Measurements from ENCODE around the gene C1S.
"Not testable (repeated sequence)": the region's sequence is repeated elsewhere in the genome, so short reads cannot be mapped to it uniquely, and the experiment has no call there.

- TF ChIP-seq ZFP3 (CRISPR knock-in tag; IDR thresholded peaks at IDR 0.05); PATZ1 (CRISPR knock-in tag; IDR thresholded peaks at IDR 0.05; ENCODE audit: borderline replicate concordance); TOX (CRISPR knock-in tag; IDR thresholded peaks at IDR 0.05; ENCODE audit: borderline replicate concordance); BACH2 (CRISPR knock-in tag; IDR thresholded peaks at IDR 0.05; ENCODE audit: borderline replicate concordance); ESRRG (CRISPR knock-in tag; IDR thresholded peaks at IDR 0.05); ZFP30 (CRISPR knock-in tag; IDR thresholded peaks at IDR 0.05); ARNTL (CRISPR knock-in tag; IDR thresholded peaks at IDR 0.05; ENCODE audit: borderline replicate concordance, low read depth); SNAI2 (CRISPR knock-in tag; IDR thresholded peaks at IDR 0.05); CSRNP3 (CRISPR knock-in tag; IDR thresholded peaks at IDR 0.05): not testable (repeated sequence)
These were observed 46.7 kb downstream of the C1S start for GRCh38 chr12:7107181-7107580.

Measured in SK-N-SH treated with all-trans-retinoic acid at 6 μM for 48 hours (cell line).